Measurements from ENCODE around the gene GNLY. TPM values are rescaled to one million over a fixed set of nuclear protein-coding genes. Genes with fewer than 3 reads are reported as not detected.

GNLY gene
- polyA plus RNA-seq, 12 donors, result 0.42 to 2.9 (median 1.1) TPM; not detected in 3

DNA sequence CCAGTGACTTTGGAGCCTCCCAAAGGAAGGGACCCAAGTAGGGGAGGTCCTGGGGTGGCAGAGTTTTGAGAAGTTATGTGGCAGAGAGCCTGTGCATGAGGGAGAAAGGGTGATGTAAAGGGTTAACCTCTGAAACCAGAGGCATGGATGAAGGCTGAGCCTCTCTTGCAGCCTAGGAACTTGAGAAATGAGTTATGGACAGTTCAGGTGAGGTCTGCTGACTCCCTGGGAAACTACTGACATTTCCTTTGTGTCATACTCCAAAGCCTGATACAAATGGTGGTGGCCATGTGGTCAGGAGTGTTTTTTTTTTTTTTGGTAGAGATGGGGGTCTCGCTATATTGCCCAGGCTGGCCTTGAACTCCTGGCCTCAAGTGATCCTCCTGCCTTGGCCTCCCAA is 12.4 kb upstream of the GNLY start:
- no peak for DNase-seq

DNA sequence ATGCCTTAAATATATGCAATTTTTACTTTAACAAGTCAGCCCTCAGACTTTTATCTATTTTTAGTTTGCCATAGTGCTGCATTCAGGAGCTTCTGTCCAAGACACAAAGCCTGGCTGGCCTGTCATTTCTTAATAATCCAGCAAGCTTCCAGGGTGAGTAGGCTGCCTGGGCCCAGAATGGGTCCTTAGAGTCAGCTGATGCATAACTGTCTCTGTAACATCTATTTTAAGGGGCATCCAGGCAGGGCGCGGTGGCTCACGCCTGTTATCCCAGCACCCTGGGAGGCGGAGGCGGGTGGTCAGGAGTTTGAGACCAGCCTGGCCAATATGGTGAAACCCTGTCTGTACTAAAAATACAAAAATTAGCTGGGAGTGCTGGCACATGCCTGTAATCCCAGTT is 11.8 kb upstream of the GNLY start:
- DNase-seq, result no peak

DNA sequence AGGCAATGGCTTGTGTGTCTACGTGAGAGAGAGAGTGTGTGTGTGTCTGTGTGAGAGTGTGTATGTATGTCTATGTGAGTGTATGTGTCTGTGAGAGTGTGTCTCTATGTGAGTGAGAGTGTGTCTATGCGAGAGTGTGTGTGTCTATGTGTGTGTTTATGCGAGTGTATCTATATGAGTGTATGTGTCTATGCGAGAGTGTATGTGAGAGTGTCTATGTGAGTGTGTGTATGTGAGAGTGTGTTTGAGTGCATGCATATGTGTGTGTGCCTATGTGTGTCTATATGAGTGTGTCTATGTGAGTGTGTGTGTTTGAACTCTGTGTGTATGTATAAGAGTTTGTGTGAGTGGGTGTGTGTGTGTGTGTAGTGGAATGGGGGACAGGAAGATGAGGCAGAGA is 9.8 kb upstream of the GNLY start:
- DNase-seq, result no peak

DNA sequence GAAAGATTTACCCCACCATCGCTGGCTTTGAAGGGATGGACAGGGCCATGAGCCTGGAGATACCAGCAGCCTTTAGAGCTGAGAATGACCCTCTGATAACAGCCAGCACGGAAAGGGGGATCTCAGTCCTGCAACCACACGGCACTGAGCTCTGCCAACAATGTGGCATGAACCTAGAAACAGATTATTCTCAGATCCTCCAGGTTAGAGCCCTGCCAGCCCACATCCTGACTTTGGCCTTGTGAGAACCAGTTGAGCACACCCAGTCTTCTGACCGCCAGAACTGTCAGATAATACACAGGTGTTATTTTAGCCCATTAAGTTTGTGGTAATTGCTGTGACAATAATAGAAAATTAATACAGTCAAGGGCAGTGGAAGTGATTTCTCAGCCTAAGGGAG is 9.4 kb upstream of the GNLY start:
- no peak for DNase-seq

DNA sequence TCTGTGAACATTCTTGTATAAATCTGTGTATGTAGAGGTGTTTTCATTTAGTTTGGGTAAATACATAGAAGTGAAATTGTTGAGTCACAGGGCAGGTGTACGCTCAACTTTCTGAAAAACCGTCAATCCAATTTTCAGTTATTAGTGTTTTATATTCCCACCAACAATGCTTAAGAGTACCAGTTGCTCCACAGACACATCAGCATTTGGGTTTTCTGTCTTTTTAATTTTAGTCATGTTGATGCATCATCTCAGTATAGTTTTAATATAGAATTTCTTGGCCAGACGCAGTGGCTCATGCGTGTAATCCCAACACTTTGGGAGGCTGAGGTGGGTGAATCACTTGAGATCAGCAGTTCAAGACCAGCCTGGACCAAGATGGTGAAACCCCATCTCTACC is 3.2 kb upstream of the GNLY start:
- DNase-seq, result no peak

DNA sequence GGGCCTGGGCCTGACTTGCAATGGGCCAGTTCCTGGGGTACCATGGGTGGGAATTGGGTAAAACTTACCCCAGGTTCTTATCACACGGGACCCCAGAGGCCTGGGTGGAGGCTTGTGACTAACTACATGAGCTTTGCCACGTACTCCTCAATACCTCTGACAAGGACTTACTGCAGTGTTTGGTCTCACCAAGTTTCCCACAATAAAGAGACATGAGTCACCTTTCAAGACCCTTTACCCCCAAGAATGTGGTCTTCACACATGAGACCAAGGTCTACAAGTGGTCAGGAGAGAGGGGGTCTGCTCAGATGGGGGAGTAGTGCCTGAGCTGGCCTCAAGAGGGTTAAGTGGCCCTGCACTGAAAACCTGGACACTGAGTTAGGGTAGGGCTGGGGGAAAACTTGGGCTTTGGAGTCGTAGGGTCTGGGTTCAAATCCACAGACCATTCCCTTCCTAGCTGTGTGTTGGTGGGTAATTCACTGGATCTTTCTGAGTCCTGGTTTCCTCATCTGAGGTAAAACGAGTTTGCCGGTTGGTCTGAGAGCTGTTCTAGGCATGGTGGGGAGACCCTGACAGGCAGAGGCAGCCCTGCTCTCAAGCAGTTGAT is 2.0 kb upstream of the GNLY start:
- no peak for DNase-seq

DNA sequence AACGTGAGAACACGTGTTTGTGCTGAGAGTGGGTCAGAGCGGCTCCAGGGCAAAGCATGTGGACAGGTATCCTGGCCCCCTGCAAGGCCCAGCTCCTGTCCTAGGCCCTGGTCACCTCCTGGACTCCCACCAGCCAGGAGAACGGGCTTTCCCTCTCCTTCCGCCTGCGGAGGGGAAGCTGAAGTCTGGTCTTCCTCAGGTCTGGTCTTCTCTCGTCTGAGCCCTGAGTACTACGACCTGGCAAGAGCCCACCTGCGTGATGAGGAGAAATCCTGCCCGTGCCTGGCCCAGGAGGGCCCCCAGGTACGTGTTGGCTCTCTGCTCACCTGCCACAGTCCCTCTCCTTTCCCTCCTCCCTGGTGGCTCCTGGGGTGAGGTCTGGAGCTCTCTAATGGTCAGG is 963 bp downstream of the GNLY start:
- DNase-seq, result no peak

DNA sequence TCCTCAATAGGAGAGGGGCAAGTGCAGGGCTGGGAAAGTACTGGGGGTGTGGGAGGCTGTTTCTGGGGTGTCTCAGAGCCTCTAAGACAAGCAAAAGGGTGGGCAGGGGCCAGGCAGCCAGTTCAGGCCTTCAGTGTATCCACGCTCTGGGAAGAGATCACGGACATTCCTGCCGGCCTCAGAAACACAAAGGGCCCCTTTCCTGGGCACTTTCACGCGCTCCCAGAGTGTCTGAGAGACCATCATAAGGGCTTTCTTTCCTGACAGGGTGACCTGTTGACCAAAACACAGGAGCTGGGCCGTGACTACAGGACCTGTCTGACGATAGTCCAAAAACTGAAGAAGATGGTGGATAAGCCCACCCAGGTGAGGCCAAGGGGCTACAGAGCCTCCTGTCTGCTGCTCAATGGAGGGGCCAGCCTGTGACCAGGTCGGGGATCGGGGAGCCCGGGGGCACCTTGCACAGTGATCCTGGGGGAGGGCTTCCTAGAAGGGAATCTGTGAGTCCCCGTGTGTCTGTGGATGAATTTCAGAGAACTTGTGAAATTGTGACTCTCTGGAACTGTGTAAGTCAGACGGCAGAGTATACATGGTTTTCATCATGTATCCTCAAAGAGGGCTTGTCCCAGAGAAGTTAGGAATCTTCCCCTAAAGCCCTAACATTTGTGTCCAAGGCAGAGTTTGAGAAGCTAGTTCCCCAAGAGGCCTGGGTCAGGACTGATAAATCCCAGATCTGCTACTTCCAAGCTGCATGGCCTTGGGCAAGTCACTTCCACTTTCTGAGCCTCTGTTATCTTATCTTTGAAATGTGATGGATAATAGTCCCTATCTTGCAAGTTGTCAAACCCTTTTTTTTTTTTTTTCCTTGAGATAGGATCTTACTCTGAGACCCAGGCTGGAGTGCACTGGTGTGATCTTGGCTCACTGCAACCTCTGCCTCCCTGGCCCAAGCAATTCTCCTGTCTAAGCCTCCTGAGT is 1.8 kb downstream of the GNLY start:
- no peak for DNase-seq

DNA sequence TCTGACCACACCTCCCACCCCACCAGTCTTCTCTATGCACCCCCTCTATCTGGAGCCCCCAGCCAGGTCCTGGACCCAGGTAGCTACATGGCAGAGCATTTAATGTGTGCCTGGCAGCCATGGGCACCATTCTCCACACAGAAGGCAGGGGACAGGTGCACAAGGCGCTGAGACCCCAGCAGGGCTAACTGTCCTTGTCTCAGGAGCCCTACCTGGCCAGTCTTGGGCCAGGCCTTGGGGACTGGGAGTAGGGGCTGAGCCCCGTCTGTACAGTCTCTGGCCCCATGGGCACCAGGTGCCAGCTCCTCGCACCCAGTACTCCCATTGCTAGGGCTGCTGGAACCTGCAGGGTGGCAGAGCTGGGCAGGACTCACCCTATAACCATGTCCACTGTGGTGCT is 2.9 kb downstream of the GNLY start:
- DNase-seq, result no peak

DNA sequence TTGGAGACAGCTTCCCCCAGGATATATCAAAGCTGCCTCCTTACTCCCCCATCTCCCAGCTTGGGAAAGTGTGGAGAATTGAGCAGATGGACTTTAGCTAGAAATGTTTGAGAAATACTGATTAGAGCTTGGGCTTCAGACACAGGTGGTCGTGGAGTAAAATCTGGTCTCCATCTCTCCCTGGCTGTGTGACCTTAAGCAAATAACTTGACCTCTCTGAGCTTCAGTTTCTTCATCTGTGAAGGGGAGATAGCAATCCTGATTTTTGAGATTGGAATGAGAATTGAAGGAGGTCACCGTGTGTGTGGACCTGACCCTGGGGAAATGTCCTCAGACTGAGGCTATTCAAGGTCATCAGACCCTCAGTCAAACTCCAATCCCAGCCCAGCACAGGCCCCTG is 3.6 kb downstream of the GNLY start:
- no peak for DNase-seq

DNA sequence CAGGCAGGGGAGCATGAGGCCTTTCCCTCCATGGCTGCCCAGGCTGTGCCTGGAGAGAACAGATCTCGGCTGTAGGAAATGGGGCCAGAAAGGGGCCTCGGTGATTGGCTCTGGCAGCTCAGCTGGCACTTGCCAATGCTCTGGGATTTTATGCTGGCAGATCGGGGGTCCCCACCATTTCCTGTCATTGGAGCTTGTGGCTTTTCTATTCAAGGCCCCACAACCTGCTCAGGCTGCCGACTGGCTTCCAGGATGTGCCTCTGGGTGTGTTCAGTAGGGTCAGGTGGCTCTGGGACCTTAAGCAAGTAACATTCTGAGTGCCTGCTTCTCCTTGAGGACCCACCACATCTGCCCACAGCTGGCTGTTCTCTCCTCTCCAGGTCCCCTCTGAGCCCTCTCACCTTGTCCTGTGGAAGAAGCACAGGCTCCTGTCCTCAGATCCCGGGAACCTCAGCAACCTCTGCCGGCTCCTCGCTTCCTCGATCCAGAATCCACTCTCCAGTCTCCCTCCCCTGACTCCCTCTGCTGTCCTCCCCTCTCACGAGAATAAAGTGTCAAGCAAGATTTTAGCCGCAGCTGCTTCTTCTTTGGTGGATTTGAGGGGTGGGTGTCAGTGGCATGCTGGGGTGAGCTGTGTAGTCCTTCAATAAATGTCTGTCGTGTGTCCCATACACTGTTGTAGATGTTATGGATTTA is 4.2 kb downstream of the GNLY start:
- DNase-seq, result no peak

DNA sequence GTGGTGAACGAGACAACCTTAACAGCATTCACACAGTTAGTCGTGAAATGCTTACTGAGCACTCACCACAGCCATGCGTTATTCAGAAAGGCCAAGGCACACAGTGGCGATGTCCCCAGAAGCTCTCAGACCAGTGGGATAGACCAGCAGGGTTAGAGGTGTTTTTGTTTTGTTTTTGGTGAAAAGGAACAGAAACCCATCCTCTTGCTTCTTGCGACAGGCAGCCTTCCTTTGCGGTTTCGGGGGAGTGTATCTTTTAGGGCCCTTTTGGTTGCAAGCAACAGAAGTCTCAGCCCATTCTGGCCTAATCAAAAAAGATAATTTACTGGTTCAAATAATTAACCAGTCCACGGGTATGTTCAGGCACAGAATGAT is 4.7 kb downstream of the GNLY start:
- no peak for DNase-seq

DNA sequence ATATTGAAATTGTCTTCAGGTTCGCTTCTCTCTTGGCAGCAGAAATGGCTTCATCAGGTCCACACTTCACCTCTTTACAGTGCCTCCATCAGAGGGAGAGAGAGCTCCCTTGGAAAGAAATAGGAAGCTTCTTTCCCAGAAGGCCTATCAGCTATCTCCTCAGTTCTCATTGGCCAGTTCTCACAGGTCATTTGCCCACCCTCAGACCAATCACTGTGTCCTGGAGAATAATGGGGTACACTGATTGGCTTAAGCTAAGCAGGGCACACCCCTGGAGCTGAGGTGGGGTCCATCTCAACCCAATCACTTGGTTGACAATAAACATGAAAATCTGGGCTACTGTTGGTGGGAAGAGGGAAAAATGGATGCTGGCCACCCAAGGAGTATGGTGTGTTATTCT is 5.2 kb downstream of the GNLY start:
- no peak for DNase-seq

DNA sequence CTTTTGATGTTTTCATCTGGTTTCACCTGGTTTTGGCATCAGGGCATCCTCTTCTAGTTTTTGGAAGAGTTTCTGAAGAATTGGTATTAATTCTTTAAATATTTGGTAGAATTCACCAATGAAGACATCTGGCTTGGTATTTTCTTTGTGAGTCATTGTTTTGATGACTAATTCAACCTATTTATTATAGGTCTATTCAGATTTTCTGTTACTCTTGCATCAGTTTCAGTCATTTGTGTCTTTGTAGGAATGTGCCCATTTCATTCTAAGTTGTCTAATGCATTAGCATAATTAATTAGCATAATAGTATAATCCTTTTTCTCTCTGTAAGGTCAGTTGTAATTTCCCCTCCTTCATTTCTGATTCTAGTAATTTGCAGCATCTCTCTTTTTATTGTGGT is 8.0 kb downstream of the GNLY start:
- no peak for DNase-seq

DNA sequence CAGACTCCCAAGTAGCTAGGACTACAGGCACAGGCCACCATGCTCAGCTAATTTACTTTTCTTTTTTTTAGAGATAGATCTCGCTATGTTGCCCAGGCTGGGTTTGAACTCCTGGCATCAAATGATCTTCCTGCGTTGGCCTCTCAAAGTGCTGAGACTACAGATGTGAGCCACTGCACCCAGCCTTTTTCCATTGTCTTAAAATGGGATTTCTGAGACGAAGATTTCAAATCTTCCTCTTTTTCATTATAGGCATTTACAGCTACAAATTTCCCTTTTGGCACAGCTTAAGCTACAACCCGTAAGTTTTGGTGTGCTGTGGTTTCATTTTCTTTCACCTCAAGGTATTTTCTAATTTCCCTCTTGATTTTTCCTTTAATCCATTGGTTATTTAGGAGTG is 8.6 kb downstream of the GNLY start:
- DNase-seq, result no peak

DNA sequence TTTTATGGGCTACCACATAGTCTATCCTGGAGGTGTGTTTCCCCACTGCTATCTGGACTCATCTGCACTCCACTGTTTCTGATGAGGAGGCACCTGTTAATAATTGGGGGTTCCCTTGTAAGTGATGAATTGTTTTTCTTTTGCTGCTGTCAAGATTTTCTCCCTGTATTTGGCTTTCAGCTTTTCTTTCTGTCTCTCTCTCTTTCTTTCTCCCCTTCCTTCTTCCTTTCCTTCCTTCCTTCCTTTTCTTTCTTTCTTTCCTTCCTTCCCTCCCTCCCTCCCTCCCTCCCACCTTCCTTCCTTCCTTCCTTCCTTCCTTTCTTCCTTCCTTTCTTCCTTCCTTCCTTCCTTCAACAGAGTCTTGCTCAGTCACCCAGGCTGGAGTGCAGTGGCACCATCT is 9.2 kb downstream of the GNLY start:
- DNase-seq, result no peak

DNA sequence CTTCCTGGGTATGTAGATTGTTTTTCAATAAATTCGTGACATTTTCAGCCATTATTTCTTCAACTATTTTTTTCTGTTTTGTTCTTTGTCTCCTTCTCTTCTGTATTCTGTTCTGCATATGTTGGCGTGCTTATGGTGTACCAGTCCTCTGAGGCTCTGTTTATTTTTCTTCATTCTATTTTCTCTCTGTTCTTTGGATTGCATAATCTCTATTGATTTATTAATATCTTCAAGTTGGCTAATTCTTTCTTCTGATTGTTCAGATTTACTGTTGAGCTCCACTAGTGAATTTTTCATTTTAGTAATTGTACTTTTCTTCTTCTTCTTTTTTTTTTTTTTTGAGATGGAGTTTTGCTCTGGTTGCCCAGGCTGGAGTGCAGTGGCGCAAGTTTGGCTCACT is 9.9 kb downstream of the GNLY start:
- no peak for DNase-seq

DNA sequence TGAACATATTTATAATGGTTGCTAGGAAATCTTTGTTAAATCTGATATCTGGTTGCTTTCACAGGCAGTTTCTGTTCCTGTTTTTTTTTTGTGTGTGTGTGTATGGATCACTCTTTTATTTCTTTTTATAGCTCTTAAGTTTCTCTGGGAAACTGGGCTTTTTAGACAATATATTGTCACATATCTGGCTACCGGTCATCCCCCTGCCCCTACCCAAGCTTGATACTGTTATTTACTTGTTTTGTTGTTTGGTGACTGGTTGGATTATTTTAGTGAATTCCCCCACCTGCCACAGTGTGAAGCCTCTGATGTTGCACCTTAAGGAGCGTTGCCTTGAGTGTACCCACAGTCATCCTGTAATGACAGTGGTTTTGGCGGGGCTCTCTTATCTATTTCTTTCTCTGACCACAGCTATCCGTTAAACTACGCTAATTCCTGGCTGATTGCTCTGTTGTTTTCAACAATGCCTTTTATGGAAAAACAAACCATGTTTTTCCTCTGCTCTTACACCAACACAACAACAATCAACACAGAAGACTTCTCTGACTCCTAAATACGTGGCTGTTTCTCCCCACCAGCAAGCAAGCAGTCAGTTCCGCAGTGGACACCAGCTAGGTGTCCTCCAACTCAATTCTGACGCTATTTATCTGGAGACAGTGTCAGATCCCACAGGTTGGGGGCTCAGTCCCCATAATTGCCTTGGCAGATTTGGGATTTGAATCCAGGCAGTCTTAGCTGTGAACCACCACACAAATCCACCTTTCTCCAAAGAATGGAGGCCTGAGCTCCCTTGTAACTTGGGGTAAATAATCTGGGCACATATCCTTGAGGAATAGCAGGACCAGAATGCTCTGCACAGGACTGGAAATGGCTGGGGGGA is 10.9 kb downstream of the GNLY start:
- no peak for DNase-seq

DNA sequence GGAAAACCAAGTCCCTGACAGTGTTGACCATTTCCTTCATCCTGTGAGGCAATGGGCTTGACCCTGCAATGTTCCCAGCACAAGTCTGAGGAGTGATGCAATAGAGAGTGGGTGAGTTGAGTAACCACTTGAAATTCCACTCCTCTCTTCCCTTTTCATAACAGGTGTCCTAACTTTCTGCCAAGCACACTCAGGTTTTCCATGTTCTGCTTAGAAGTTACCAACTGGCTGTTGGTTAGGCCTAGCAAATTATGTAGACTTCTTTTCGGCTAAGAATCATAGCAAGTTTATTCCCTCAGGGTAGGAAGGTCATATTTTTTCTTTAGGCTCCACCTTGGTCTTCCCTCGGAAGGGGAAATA is 11.5 kb downstream of the GNLY start:
- no peak for DNase-seq

DNA sequence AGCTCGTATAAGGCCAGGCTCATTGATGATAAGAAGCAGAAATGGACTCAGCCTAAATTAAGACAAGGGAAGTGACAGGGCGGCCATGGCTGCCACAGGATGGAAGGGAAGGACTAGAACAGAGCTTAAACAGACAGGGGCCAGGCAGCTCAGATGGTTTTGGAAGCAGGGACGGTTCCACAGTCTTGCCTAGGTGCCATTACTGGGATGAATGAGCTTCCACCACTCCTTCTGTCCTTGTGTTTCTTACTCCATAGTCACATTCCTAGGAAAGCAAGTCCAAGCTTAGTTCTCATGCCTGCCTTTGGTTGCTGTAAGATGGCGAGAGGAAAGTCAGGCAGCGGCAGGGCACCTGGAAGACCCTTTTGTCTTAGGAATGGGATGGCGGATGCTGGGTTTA is 11.9 kb downstream of the GNLY start:
- no peak for DNase-seq

DNA sequence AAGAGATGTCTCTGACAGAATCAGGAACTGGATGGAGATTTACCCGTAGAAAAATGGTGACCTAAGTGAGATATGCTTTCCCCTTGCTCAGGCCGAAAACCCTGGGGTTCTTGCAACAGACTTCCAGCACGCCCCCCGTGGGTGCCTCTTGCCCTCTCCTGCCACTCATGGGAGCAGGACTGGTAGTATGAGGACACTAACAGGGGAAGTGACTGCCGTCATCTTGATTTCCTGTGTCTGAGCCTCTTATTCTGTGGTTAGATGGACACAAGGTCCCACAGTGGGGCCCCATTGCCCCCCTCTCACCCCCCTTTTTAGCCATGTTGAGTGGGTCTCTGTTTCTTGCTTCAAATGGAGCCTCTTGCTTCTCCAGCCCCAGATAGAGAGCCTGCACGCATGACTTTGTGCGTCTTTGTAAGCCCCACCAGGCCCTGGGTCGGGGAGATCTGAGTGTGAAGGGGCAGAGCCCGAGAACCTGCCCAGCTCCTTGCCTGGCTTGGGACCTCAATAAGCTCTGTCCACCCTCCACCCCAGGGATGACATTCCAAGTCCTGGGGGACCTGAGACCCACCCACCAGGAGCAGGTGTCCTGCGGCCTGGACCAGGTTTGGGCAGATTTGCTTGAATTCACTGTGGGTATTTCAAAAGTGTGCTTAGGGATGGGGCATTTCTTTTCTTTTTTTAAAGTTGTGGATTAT is 12.6 kb downstream of the GNLY start:
- DNase-seq, result no peak
